HEK293T (cell line): ENCODE data around the gene ATP5F1A.
A peak's percentile ranks its signal among the peaks of the same experiment; 100 is the strongest.

ENCODE experiments used
- CTCF ChIA-PET: fragments of 350-600 bp; formaldehyde crosslinking; extraction: SDS; loops from one replicate; lab custom pipeline; 2021; ENCODE audit warnings: antibody characterized with exemption, inconsistent platforms; lab: Yijun Ruan, JAX
- POLR2A ChIA-PET: fragments of 350-600 bp; formaldehyde crosslinking; extraction: SDS; loops from one replicate; lab custom pipeline; 2020; ENCODE audit warnings: antibody characterized with exemption, inconsistent platforms; lab: Yijun Ruan, JAX
- DNase-seq: peaks from one replicate; pipeline ENCODE4 v3.0.0; 2012; ENCODE audit warnings: mixed read lengths; ENCODE audit errors: extremely low spot score
- ARNT ChIP-seq: fragments of 450-650 bp; IDR thresholded peaks from 2 replicates; pipeline ENCODE4 v1.6.1; 2017; ENCODE audit warnings: mild to moderate bottlenecking
- BHLHE40 ChIP-seq: fragments of 450-650 bp; IDR thresholded peaks from 2 replicates; pipeline ENCODE4 v1.6.1; 2016; ENCODE audit warnings: mild to moderate bottlenecking, moderate library complexity, borderline replicate concordance
- CTBP1 ChIP-seq: fragments of 450-650 bp; IDR thresholded peaks from 2 replicates; pipeline ENCODE4 v1.6.1; 2016; ENCODE audit warnings: borderline replicate concordance
- ELF4 ChIP-seq: fragments of 450-650 bp; IDR thresholded peaks from 2 replicates; pipeline ENCODE4 v1.6.1; 2017; ENCODE audit warnings: antibody characterized with exemption
- FOXA1 ChIP-seq: fragments of 450-650 bp; IDR thresholded peaks from 2 replicates; pipeline ENCODE4 v1.6.1; 2016; ENCODE audit warnings: mild to moderate bottlenecking
- FOXK2 ChIP-seq: fragments of 450-650 bp; IDR thresholded peaks from 2 replicates; pipeline ENCODE4 v1.6.1; 2016; ENCODE audit warnings: mild to moderate bottlenecking
- FOXM1 ChIP-seq: fragments of 450-650 bp; IDR thresholded peaks from 2 replicates; pipeline ENCODE4 v1.6.1; 2017; ENCODE audit warnings: mild to moderate bottlenecking, borderline replicate concordance
- HDGF ChIP-seq: fragments of 450-650 bp; IDR thresholded peaks from 2 replicates; pipeline ENCODE4 v1.6.1; 2017; ENCODE audit warnings: antibody characterized with exemption, borderline replicate concordance
- L3MBTL2 ChIP-seq: fragments of 450-650 bp; conservative IDR thresholded peaks from 2 replicates; pipeline ENCODE4 v1.6.1; 2016; ENCODE audit warnings: mild to moderate bottlenecking
- LEF1 ChIP-seq: fragments of 450-650 bp; IDR thresholded peaks from 2 replicates; pipeline ENCODE4 v1.6.1; 2017; ENCODE audit warnings: mild to moderate bottlenecking, borderline replicate concordance
- NFRKB ChIP-seq: fragments of 450-650 bp; IDR thresholded peaks from 2 replicates; pipeline ENCODE4 v1.6.1; 2016; ENCODE audit warnings: mild to moderate bottlenecking, moderate library complexity
- PKNOX1 ChIP-seq: fragments of 450-650 bp; IDR thresholded peaks from 2 replicates; pipeline ENCODE4 v1.6.1; 2016
- SP1 ChIP-seq: fragments of 450-650 bp; IDR thresholded peaks from 2 replicates; pipeline ENCODE4 v1.6.1; 2017
- SUZ12 ChIP-seq: fragments of 450-650 bp; IDR thresholded peaks from 2 replicates; pipeline ENCODE4 v1.6.1; 2016; ENCODE audit warnings: mild to moderate bottlenecking
- TARDBP ChIP-seq: fragments of 450-650 bp; IDR thresholded peaks from 2 replicates; pipeline ENCODE4 v1.6.1; 2016
- ZNF384 ChIP-seq: fragments of 450-650 bp; IDR thresholded peaks from 2 replicates; pipeline ENCODE4 v1.6.1; 2016

Gene ATP5F1A

GRCh38 chr18:46070232-46070631, 27.9 kb downstream of the ATP5F1A start:
- TF ChIP-seq NFRKB, result no peak
- TF ChIP-seq BHLHE40, result no peak
- TF ChIP-seq TARDBP, result no peak
- no peak for TF ChIP-seq ARNT
- no peak for TF ChIP-seq LEF1
- no peak for TF ChIP-seq SP1
- TF ChIP-seq FOXA1, result no peak
- no peak for TF ChIP-seq ELF4
- no peak for TF ChIP-seq PKNOX1
- no peak for TF ChIP-seq FOXK2
- TF ChIP-seq SUZ12, result no peak
- TF ChIP-seq HDGF, result no peak
- no peak for TF ChIP-seq CTBP1
- no peak for TF ChIP-seq FOXM1
- ChIA-PET CTCF (no interaction called here), POLR2A (no interaction called here)
- no peak for DNase-seq

- CTCF ChIA-PET, result no interaction called here
- POLR2A ChIA-PET, result no interaction called here
- no peak for DNase-seq
- TF ChIP-seq CTBP1 (no peak), HDGF (no peak), LEF1 (no peak), ZNF384 (no peak), L3MBTL2 (no peak), ELF4 (no peak), FOXA1 (no peak), TARDBP (no peak), NFRKB (no peak), SP1 (no peak), ARNT (no peak), FOXM1 (no peak), FOXK2 (no peak)
These were observed 28.6 kb downstream of the ATP5F1A start for GRCh38 chr18:46069524-46069923.

GRCh38 chr18:46068763-46069162, 29.3 kb downstream of the ATP5F1A start:
- TF ChIP-seq L3MBTL2 (no peak), LEF1 (no peak), FOXM1 (no peak), PKNOX1 (no peak), TARDBP (no peak), SP1 (no peak), ARNT (no peak), BHLHE40 (no peak), NFRKB (no peak), FOXK2 (no peak), CTBP1 (no peak), HDGF (no peak), FOXA1 (no peak), ELF4 (no peak), SUZ12 (no peak), ZNF384 (no peak)
- ChIA-PET POLR2A (no interaction called here), CTCF (no interaction called here)
- no peak for DNase-seq

GRCh38 chr18:46067438-46068007, 30.6 kb downstream of the ATP5F1A start:
- no peak for DNase-seq
- ChIA-PET POLR2A (no interaction called here), CTCF (no interaction called here)

GRCh38 chr18:46062781-46063180, 35.3 kb downstream of the ATP5F1A start:
- TF ChIP-seq SUZ12 (no peak), NFRKB (no peak), ARNT (no peak), PKNOX1 (no peak), CTBP1 (no peak), FOXK2 (no peak), FOXM1 (no peak), SP1 (no peak), ELF4 (no peak), FOXA1 (no peak), L3MBTL2 (no peak), HDGF (no peak)
- no peak for DNase-seq
- ChIA-PET CTCF (no interaction called here), POLR2A (no interaction called here)

More at GRCh38 chr18:46067438-46068007, 30.6 kb downstream of the ATP5F1A start:
- TF ChIP-seq PKNOX1 (peak; percentile 39), FOXA1 (no peak)

- ChIA-PET POLR2A (no interaction called here), CTCF (interaction anchor here (0.6 kb wide), 1 partner anchor 12 kb away, joined by 4 read pairs; no protein-coding TSS in a partner anchor)
- TF ChIP-seq ZNF384, result no peak
- DNase-seq, result no peak
These were observed 36.3 kb downstream of the ATP5F1A start for GRCh38 chr18:46061796-46062195.
